GM18951 (cell line): ENCODE data around the gene OR56A3.
"Not testable (repeated sequence)": the region's sequence is repeated elsewhere in the genome, so short reads cannot be mapped to it uniquely, and the experiment has no call there.

Experiments
- POLR2A ChIP-seq: IDR thresholded peaks from 4 replicates; pipeline ENCODE4 v1.6.1; 2011; ENCODE audit warnings: mild to moderate bottlenecking; ENCODE audit not compliant: insufficient read length, insufficient read depth; ENCODE audit errors: extremely low read depth
- in situ Hi-C: fragments of 300-500 bp; cut with MboI; formaldehyde crosslinking; loops from one replicate; pipeline ENCODE4 v1.12.0; 2022; ENCODE audit warnings: low sequenced_read_pairs, mixed read lengths, inconsistent platforms; ENCODE audit not compliant: unreplicated experiment

The OR56A3 gene

GRCh38 chr11:5937868-5938602, 4.0 kb upstream of the OR56A3 start:
- TF ChIP-seq POLR2A: no peak
- in situ Hi-C loops: no loop called here

DNA sequence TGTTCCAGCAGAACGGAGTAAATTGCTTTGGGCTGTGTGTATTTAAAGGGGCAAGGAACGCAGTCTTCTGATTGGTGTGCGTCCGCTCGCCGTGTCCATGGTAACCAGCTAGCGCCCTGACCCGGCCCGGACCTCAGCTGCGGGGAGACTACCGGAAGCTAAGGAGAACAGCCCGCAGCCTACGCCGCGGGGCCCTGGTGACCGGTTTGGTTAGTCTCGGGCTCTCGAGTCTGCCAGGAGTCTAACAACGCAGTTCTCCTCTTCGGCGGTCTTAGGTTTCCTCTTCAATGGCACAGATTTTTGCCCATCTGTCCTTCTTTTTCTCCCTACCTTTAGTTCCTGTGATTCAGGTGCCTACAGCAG, 3.5 kb upstream of the OR56A3 start:
- TF ChIP-seq POLR2A: no peak
- in situ Hi-C loops: no loop called here

- in situ Hi-C loops: no loop called here
- no peak for TF ChIP-seq POLR2A
These were observed 1.3 kb upstream of the OR56A3 start for GRCh38 chr11:5940748-5941147.

GRCh38 chr11:5955586-5955985, 13.5 kb downstream of the OR56A3 start:
- TF ChIP-seq POLR2A: no peak
- in situ Hi-C loops: no loop called here

GRCh38 chr11:5960704-5961320, 18.8 kb downstream of the OR56A3 start:
- in situ Hi-C loops: not testable (repeated sequence)

DNA sequence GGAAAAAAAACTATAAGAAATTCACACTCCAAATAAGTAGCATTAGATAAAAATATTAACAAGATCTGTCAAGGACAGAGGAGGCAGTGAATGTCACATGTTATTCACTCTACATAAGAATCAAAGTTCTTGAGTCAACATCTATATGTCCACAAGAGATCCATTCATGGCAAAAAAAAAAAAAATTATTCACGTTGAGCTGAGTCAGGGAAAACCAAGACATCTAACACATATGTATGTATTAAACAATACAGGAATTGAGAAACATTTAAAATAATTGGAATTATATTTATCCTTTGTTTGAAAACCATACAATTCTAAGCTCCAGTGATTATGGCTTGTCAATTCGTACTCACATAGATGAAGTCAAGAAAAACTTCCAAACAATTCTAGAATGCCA, 24.9 kb downstream of the OR56A3 start:
- in situ Hi-C loops: no loop called here
- no peak for TF ChIP-seq POLR2A

GRCh38 chr11:5967708-5968107, 25.7 kb downstream of the OR56A3 start:
- no peak for TF ChIP-seq POLR2A
- in situ Hi-C loops: no loop called here

DNA sequence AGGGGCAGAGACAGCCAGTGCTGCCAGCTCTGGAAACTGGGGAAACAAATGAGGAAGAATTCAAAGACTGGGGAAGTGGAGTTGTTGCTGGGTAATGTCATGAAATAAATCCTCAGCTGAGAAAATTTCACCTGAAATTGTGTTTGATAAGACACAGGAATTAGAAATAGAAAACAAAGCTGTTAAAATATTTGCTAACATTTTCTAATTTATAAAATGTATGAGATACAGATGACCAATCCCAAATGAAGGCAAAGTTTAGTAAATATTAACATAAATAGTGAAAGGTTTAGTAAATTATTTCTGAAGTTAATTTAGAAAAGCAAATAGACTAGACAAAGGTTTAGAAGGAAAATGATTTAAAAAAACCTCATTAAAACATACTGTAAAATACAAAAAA, 26.3 kb downstream of the OR56A3 start, which contains the start of gene OR56A5:
OR56A5 (minus strand) TSS at position 101 of the 400 bp plus-strand sequence; CDS start at position 101, 0 bp downstream.
- no peak for TF ChIP-seq POLR2A

DNA sequence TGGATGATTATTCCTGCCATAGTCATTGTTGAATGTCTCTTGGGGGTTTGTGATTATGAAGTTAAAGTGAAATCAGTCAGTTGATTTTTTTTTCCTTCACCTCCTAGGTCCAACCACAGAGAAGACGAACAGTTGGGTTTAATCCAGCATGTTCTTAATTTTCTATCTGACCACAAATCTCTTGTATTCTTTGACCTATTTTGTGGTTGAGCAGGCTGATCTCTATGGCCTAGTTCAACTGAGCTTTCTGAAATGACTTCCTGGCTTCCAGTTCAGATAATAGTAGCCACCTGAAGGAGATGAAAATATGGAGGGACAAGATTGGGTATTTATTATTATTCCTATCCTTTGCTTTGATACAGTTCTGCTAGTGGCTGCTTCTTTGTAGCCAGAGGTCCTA, 31.5 kb downstream of the OR56A3 start:
- in situ Hi-C loops: no loop called here
- TF ChIP-seq POLR2A: no peak

More for the DNA sequence above, 26.3 kb downstream of the OR56A3 start, which contains the start of gene OR56A5:
- in situ Hi-C loops: no loop called here

- in situ Hi-C loops: no loop called here
- TF ChIP-seq POLR2A: no peak
These were observed 41.4 kb downstream of the OR56A3 start for GRCh38 chr11:5983443-5983842.

GRCh38 chr11:5986885-5987284, 44.8 kb downstream of the OR56A3 start, which contains the start of gene OR52L1:
TSS of gene OR52L1 (minus strand) at chr11:5986985. CDS start at chr11:5986930, 55 bp downstream.
- in situ Hi-C loops: no loop called here
- TF ChIP-seq POLR2A: no peak

DNA sequence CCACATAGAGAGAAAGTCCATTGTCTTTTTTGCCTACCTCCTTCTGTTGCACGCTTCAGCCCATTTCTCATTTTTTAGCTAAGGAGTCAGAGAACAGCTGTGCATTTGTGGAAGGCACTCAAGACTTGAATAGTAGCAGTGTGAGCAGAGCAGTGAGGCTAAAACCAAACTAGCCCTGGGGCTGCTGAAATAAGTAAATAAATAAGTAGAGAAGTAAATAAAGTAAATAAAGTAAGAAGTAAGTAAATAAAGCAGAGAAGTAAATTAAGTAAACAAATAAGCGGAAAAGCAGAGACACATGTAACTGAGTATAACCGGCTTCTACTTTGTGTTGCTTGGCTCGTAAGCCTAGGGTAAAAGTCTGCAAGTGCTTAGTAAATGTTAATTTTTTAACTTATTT, 47.2 kb downstream of the OR56A3 start:
- in situ Hi-C loops: no loop called here
- no peak for TF ChIP-seq POLR2A

DNA sequence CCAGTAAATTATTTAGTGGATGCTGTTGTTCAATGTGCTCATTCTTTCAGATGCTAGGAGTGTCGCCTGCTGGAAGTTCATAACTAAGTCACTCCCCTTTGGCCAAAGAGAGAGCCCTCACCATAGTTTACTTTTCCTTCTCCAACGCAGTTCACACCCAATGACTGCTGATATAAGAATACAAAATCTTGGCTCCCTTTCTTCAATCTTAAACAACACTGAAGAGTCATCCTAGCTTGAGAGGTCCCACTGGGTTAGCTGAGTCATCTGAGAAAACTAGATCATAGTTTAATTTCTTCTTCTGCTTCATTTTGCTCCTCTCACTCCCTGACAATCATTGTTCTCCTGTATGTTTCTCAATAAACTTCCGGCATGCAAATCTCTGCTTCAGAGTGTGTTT, 50.1 kb downstream of the OR56A3 start:
- in situ Hi-C loops: no loop called here
- TF ChIP-seq POLR2A: no peak

GRCh38 chr11:5992604-5993251, 50.7 kb downstream of the OR56A3 start:
- no peak for TF ChIP-seq POLR2A
- in situ Hi-C loops: no loop called here
